Measurements from ENCODE around the gene USP21. TPM values are rescaled to one million over a fixed set of nuclear protein-coding genes. Genes with fewer than 3 reads are reported as not detected.

The USP21 gene
- polyA plus RNA-seq, 3 donors, result 48.0 to 49.6 (median 48.2) TPM

DNA sequence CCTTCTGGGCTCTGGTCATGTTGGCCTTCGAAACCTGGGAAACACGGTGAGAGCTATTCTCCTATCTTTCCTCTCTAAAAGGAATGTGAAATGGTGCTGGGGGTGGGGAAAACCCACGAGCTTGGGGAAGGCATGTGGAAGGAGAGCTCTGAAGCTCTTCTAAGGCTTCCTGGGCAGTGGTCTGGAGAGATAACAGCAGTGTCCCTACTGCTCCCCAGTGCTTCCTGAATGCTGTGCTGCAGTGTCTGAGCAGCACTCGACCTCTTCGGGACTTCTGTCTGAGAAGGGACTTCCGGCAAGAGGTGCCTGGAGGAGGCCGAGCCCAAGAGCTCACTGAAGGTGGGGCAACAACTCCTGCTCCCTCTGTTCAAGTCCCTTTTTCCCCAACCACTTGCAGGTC lies 2.8 kb downstream of the USP21 start:
- no peak for DNase-seq (ENCODE audit: extremely low read depth in 1 of 11, low read depth in 9 of 11, low spot score in 4 of 11)

GRCh38 chr1:161162806-161163205 lies 3.5 kb downstream of the USP21 start:
- DNase-seq (ENCODE audit: extremely low read depth in 1 of 11, low read depth in 9 of 11, low spot score in 4 of 11), result no peak

DNA sequence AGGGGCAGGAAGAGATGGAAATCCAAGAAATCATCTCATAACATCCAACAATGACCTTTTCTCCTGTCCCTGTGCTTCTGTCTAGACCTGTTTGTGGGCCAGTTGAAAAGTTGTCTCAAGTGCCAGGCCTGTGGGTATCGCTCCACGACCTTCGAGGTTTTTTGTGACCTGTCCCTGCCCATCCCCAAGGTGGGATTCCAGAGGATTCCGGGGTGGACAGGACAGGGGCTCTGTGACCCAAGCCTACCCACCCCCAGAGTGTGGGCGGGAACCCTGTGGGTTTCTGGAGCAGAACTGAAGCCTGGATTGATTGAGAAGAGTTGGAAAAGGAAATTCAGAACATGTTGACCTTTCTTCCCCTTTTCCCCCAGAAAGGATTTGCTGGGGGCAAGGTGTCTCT lies 4.5 kb downstream of the USP21 start:
- no peak for DNase-seq (ENCODE audit: extremely low read depth in 1 of 11, low read depth in 9 of 11, low spot score in 4 of 11)

GRCh38 chr1:161164901-161165610 lies 5.8 kb downstream of the USP21 start:
- DNase-seq (ENCODE audit: extremely low read depth in 1 of 11, low read depth in 9 of 11, low spot score in 4 of 11), result no peak

GRCh38 chr1:161165742-161166668 lies 6.7 kb downstream of the USP21 start, which contains the start of gene PPOX:
Gene PPOX (plus strand): TSS chr1:161166426. CDS start chr1:161166848, 422 bp downstream.
- peak; percentile 91 to 98 (median 95) for DNase-seq (ENCODE audit: extremely low read depth in 1 of 11, low read depth in 9 of 11, low spot score in 4 of 11)

GRCh38 chr1:161166669-161167548 lies 7.6 kb downstream of the USP21 start:
- no peak for DNase-seq (ENCODE audit: extremely low read depth in 1 of 11, low read depth in 9 of 11, low spot score in 4 of 11)

DNA sequence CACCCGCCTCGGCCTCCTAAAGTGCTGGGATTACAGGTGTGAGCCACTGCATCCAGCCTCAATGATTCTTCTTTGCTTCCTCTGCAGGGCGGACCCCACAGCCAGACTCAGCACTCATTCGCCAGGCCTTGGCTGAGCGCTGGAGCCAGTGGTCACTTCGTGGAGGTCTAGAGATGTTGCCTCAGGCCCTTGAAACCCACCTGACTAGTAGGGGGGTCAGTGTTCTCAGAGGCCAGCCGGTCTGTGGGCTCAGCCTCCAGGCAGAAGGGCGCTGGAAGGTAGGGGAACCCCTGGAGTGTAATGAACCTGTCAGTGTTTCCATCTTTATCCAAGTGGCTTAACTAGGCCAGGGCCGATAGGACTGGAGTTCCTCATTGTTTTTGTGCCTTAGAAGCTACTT lies 9.6 kb downstream of the USP21 start:
- DNase-seq (ENCODE audit: extremely low read depth in 1 of 11, low read depth in 9 of 11, low spot score in 4 of 11), result no peak

DNA sequence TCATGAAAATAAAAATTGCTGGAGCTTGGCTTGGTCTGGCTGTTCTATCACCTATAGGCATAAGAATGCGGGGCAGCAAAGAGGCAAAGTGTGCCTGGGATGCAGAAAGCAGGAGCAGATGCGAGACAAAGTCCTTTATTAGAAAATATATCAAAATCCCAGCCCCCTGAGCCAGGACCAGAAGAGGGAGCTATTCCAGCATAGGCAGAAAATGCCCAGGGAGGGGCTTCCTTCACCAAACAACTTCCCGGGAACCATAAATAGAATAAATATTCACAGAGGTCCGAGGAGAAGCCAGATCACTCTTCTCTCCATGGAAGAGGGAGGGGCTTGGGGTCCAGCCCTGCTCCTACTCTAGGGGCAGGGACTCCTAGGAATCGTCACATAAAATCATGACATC lies 11.9 kb downstream of the USP21 start:
- DNase-seq (ENCODE audit: extremely low read depth in 1 of 11, low read depth in 9 of 11, low spot score in 4 of 11), result no peak

DNA sequence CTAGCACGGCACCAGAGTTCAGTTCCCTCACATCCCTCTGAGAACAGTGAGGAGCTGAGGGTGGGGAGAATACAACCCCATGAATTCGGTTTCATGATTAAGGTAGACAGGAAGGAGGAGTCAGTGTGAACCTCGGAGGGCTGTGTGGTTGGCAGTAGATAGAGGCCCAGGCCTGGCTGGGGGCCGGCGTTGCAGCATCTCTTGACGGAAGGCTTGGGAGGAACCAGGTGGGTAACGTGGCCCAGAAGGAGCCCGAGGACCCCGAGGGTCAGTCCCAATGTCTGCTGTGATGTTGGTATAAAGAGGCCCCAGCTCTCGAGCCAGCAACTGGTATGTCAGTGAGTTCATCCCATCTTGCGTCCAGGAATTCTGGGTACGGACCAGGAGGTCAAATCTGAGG lies 12.4 kb downstream of the USP21 start:
- DNase-seq (ENCODE audit: extremely low read depth in 1 of 11, low read depth in 9 of 11, low spot score in 4 of 11), result no peak

- DNase-seq (ENCODE audit: extremely low read depth in 1 of 11, low read depth in 9 of 11, low spot score in 4 of 11), result no peak
Measured at GRCh38 chr1:161172349-161172748, 13.0 kb downstream of the USP21 start.

GRCh38 chr1:161172776-161173376 lies 13.6 kb downstream of the USP21 start:
- no peak for DNase-seq (ENCODE audit: extremely low read depth in 1 of 11, low read depth in 9 of 11, low spot score in 4 of 11)

GRCh38 chr1:161173711-161174110 lies 14.4 kb downstream of the USP21 start:
- no peak for DNase-seq (ENCODE audit: extremely low read depth in 1 of 11, low read depth in 9 of 11, low spot score in 4 of 11)

DNA sequence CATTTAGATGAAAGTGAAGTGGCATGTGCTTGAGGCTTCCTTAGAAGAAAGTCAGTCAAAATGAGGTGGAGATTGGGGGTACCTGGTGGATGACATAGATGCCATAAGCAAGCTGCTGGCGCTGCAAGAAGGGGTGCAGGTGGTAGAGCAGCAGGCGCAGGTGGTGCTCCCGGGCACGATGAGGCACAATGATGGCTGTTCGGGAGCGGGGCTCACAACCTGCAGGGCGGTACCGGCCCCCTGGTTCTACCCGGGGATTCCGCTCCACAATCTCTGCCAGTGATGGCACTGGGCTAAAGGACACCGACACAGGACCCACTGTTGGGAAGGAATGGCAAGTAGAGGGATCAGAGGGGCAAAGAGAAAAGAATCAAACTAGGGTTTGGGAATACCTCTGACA lies 15.6 kb downstream of the USP21 start:
- DNase-seq (ENCODE audit: extremely low read depth in 1 of 11, low read depth in 9 of 11, low spot score in 4 of 11), result no peak

- DNase-seq (ENCODE audit: extremely low read depth in 1 of 11, low read depth in 9 of 11, low spot score in 4 of 11), result no peak
Measured at GRCh38 chr1:161175771-161176453, 16.6 kb downstream of the USP21 start.

DNA sequence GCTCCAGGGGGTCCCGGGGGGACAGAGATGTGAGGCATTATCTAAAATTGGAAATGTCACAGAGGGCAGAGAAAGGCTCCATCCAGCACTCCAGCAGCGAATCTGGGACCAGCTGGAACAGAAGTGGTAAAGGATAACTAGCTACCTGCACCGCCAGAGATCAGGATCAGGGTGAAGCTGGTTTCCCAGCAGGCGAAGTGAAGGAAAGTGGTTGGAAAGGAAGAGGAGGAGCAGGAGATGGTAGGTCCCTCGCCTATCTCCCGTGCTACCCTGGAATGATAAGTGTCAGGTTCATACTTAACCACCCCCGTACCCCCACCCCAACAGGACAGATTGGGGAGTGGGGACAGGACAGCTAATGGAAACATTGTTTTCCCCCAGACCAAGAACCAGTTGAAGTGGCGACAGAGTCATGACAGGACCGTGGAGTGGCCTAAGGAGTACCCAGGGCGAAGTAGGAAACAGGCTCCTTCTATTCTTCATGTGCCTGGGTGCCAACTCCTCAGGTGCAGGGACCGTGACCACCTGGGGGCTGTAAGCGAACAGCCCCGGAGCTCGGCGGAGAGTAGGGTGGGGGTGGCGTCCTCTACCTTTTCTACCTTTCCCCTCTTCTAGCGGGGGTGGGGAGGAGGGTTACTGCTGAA lies 17.3 kb downstream of the USP21 start:
- no peak for DNase-seq (ENCODE audit: extremely low read depth in 1 of 11, low read depth in 9 of 11, low spot score in 4 of 11)

DNA sequence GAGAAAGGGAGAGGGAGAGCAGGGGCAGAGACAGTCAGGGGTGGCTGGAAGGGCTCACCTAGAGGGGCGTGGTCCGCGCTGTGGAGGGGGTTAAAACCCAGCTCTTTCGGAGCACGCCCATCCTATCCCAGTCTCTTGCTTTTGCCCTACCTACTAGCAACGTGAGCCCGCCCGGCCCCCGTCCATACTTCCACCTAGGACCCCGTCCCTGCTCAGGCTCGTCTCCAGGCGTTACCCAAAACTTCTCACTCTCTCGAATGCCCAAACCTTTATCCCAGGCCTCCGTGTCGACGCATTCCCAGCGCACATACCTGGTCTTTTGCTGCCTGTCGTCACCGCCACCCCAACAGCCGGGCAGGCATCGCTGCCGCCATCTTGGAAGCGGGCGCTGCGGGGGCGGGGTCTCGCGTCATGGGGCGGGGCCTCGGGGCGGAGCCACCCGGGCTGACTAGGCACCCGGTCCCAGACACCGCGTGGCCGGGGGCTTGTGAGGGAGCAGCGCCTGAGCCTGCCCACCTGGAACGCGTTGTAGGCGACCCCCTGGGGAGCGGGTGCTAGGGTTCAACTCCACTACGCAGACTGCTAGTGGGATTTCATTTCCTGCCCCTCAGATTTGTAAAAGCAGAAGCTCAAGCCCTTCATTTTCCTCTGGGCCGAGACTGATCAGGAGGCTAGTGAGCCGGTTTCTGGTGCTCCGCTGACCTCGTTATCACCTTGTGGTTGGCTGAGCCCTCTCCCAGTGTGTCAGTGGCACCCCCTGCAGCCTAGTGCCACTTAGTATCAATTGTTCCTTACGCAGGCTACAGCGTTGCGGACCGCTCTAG lies 18.0 kb downstream of the USP21 start, which contains the start of gene B4GALT3:
Gene B4GALT3 (minus strand): TSS at position 396 of the 824 bp plus-strand sequence. CDS start 1,447 bp downstream, outside the sequence.
- DNase-seq (ENCODE audit: extremely low read depth in 1 of 11, low read depth in 9 of 11, low spot score in 4 of 11), result peak in 7 of 11 donors; percentile 77 to 86 (median 81)

DNA sequence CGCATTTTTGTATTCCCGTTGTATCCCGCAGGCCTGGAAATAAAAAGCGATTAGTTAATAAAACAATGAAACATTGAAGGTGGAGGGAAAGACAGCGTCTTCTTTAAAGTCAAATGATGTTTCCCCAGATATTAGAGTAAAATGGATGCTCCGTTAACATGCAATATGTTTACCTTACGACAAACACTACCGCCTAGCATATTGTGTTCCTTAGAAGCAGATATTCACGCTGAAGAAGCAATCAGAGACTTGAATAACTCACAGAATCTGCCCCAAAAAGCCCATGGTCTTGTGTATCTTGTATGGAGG lies 18.6 kb downstream of the USP21 start:
- no peak for DNase-seq (ENCODE audit: extremely low read depth in 1 of 11, low read depth in 9 of 11, low spot score in 4 of 11)
